ENCODE results near the gene SAMD14. TPM values are rescaled to one million over a fixed set of nuclear protein-coding genes. Genes with fewer than 3 reads are reported as not detected.
A peak's percentile ranks its signal among the peaks of the same experiment; 100 is the strongest.
"Not testable (repeated sequence)": the region's sequence is repeated elsewhere in the genome, so short reads cannot be mapped to it uniquely, and the experiment has no call there.

SAMD14 gene
- total RNA-seq, 1 donor from 2014 or later = 27.6 TPM

DNA sequence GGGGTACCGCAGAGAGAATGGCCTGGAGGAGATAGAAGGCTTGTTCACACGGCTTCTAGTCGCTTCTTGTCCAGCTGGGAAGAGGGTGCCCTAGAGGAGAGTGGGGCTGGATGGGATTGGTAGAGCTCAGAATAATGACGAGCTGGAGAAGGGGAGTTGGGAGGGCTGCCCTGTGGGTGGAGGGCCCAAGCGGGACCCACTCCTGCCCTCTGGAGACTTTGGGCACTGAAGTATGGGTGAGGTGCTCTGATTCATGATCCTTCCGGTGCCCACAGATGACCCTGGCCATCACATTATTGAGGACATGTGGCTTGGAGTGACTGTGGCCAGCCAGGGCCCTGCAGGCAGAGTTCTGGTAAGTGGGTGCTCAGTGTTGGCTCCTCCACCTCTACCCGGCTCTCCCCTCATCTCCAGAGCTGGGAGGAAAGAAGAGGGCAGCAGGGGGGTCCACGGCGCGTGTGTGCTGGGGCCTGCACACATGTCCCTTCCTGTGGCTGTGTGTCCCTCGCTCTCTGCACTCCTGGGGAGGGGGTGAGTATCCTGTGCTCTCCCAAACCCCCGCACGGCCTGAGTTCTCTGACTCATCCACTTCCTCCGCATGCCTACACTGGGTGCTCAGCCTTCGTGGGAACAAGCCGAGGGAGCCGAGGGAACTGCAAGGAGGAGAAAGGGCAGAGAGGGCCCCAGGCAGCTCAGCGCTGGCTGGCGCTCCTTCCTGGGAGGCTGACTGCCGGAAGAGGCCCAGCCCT lies 65.5 kb downstream of the SAMD14 start:
- Mint-ChIP-seq H3K27me3 (ENCODE audit: low read depth) (no peaks in the 10 kb centered on the region), H3K36me3 (ENCODE audit: low read depth) (peaks cover 13% of the 10 kb centered on the region), H3K4me1 (ENCODE audit: low read depth) (peaks cover 70% of the 10 kb centered on the region), H3K27ac (ENCODE audit: unreplicated experiment) (peak overlapping the region; percentile 98), H3K9me3 (ENCODE audit: low read depth) (no peaks in the 10 kb centered on the region), H3K4me3 (ENCODE audit: unreplicated experiment) (peak overlapping the region; percentile 3)
- TF ChIP-seq, protein P1, sequence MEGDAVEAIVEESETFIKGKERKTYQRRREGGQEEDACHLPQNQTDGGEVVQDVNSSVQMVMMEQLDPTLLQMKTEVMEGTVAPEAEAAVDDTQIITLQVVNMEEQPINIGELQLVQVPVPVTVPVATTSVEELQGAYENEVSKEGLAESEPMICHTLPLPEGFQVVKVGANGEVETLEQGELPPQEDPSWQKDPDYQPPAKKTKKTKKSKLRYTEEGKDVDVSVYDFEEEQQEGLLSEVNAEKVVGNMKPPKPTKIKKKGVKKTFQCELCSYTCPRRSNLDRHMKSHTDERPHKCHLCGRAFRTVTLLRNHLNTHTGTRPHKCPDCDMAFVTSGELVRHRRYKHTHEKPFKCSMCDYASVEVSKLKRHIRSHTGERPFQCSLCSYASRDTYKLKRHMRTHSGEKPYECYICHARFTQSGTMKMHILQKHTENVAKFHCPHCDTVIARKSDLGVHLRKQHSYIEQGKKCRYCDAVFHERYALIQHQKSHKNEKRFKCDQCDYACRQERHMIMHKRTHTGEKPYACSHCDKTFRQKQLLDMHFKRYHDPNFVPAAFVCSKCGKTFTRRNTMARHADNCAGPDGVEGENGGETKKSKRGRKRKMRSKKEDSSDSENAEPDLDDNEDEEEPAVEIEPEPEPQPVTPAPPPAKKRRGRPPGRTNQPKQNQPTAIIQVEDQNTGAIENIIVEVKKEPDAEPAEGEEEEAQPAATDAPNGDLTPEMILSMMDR (IDR thresholded peaks at IDR 0.05) = peak; percentile 12
- peak; percentile 94 for DNase-seq (ENCODE audit: low spot score)

DNA sequence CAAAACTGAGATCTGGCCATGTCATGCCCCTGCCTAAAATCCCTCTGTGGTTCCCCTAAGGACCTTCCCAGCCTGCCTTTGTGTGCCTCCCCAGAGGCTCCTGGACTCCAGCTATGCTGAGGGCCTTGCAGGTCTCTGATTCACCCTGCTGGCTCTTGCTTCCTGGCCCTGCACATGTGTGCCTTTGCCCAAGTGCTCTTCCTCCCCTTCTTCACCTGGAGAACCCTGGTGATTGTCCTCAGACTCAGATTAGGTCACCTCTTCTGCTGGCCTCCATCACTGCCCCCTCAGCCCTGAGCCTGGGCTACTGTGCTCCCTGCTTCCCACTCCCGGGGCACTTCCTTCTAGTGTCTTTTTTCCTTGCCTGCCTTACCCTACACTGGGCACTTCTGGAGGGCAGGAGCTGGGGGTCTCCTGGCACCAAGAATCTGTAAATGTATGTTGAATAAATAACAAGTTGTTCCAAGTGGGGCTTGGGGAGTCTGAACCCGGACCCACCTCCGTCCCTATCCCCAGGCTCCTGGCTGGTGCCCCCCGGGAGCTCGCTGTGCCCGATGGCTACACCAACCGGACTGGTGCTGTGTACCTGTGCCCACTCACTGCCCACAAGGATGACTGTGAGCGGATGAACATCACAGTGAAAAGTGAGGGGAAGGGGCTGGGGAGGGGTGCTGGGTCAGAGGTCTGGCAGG lies 66.3 kb downstream of the SAMD14 start:
- no peaks in the 10 kb centered on the region for H3K27me3 Mint-ChIP-seq (ENCODE audit: low read depth)
- TF ChIP-seq, protein P1 (IDR thresholded peaks at IDR 0.05) = no peak
- H3K36me3 Mint-ChIP-seq (ENCODE audit: low read depth) = peaks cover 13% of the 10 kb centered on the region
- no peaks in the 10 kb centered on the region for H3K9me3 Mint-ChIP-seq (ENCODE audit: low read depth)
- peaks cover 77% of the 10 kb centered on the region for H3K4me1 Mint-ChIP-seq (ENCODE audit: low read depth)
- H3K4me3 Mint-ChIP-seq (ENCODE audit: unreplicated experiment) = no peak overlapping the region
- peak overlapping the region; percentile 98 for H3K27ac Mint-ChIP-seq (ENCODE audit: unreplicated experiment)
- peak; percentile 64 for DNase-seq (ENCODE audit: low spot score)

DNA sequence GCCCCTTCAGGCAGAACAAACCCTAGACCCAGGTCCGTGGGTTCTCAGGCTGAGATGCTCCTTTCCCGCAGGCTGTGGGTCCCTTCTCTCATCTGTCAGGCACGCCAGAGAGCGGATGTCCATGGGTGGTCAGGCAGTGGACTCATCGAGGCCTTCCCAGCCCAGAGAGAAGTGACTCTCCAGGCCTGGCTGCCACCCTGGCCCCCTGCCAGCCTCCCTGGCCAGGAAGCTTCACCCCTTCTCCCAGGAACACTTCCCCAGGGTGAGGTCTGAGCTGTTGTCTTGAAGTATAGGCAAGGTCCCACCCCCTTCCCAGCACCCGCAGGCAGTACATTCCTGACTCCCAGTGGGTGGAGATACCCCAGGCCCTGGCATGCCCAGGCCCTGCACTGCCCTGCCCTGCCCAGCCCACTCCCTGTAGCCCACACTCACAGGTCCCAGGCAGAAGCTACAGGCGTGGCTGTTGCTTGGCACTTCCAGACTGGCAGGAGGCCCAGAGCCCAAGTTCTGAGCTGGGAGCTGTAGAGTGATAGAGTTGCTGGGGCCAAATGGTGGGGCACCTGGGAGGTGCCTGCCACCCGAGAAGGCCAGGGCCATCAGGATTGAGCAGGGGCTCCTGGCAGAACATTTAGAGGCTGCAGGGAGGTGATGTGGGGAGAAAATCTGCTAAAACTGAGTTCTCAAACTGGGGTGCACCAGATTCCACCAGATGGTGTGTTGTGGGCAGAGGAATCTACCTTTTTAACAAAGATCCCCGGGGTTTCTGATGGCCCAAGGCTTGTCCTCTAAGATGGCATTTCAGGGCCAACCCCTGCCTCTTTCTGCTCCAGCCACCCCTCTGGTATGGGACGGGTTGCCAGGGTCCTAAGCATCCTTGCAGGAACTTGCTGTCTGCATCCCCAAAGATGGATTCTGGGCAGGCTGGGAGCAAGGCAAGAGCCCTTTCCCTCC lies 67.4 kb downstream of the SAMD14 start:
- peak; percentile 94 for DNase-seq (ENCODE audit: low spot score)
- H3K27me3 Mint-ChIP-seq (ENCODE audit: low read depth) = no peaks in the 10 kb centered on the region
- H3K27ac Mint-ChIP-seq (ENCODE audit: unreplicated experiment) = peak overlapping the region; percentile 98
- H3K36me3 Mint-ChIP-seq (ENCODE audit: low read depth) = peaks cover 9% of the 10 kb centered on the region
- H3K4me1 Mint-ChIP-seq (ENCODE audit: low read depth) = peaks cover 89% of the 10 kb centered on the region
- TF ChIP-seq, protein P1 (IDR thresholded peaks at IDR 0.05) = no peak
- H3K4me3 Mint-ChIP-seq (ENCODE audit: unreplicated experiment) = peak overlapping the region; percentile 82
- no peaks in the 10 kb centered on the region for H3K9me3 Mint-ChIP-seq (ENCODE audit: low read depth)

DNA sequence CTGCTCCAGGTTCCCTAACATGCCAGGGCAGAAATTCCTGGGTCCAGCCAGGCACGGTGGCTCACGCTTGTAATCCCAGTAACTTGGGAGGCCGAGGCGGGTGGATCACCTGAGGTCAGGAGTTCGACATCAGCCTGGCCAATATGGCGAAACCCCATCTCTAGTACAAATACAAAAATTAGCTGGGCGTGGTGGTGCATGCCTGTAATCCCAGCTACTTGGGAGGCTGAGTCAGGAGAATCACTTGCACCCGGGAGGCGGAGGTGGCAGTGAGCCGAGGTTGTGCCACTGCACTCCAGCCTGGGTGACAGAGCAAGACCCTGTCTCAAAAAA lies 68.3 kb downstream of the SAMD14 start:
- Mint-ChIP-seq H3K4me1 (ENCODE audit: low read depth) (peaks cover 97% of the 10 kb centered on the region), H3K27ac (ENCODE audit: unreplicated experiment) (peak overlapping the region; percentile 98), H3K4me3 (ENCODE audit: unreplicated experiment) (peak overlapping the region; percentile 82)
- H3K9me3 Mint-ChIP-seq (ENCODE audit: low read depth); H3K36me3 Mint-ChIP-seq (ENCODE audit: low read depth); H3K27me3 Mint-ChIP-seq (ENCODE audit: low read depth); DNase-seq (ENCODE audit: low spot score): not testable (repeated sequence)

DNA sequence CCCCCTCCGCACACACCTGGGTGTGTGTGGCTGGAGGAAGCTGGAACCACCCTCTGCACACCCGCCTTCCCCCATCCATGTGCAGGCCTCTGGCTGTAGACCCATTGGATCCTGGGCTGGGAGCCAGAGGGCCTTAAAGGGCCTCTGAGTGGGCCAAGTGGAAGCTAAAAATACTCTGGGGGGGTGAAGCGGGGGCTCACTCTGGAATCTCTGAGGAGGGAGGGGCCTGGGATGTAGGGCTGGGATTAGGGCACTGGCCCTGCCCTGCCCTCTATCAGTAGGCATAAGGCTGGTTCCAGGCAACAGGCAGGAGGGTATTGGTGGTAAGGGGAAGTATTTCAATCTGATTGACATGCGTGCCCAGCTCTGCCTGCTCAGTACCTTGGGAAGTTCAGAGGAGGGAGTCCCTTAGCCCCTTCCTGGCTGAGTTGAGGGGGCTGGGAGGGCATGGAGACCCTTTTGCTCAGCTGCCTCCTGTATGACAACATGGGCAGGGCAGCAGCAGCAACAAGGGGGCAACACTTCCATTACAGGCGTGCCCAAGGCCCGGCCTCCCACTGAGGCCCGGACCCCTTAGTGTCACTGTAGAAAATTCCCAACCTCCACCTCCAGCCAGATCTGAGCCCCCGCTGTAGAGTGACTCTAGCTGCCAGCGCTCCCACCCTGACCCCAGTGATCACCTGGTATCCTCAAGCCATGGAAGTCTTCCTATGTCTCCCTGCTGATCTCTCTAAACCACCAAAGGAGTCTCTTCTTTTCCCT lies 68.8 kb downstream of the SAMD14 start:
- Mint-ChIP-seq H3K27me3 (ENCODE audit: low read depth) (no peaks in the 10 kb centered on the region), H3K27ac (ENCODE audit: unreplicated experiment) (peak overlapping the region; percentile 98), H3K4me3 (ENCODE audit: unreplicated experiment) (peak overlapping the region; percentile 82), H3K4me1 (ENCODE audit: low read depth) (peaks cover 92% of the 10 kb centered on the region), H3K36me3 (ENCODE audit: low read depth) (peaks cover 9% of the 10 kb centered on the region), H3K9me3 (ENCODE audit: low read depth) (no peaks in the 10 kb centered on the region)
- peak; percentile 82 for DNase-seq (ENCODE audit: low spot score)
- TF ChIP-seq, protein P1 (IDR thresholded peaks at IDR 0.05) = no peak

Measured in chondrocyte (in vitro differentiated cells).